IMR-90 (cell line): ENCODE measurements around the gene OSBP2.

ENCODE experiments used
- CHD1 ChIP-seq: IDR thresholded peaks from 2 replicates; pipeline ENCODE4 v1.6.1; 2012; ENCODE audit warnings: low read depth, low read length, improper control_type of control experiment
- FOS ChIP-seq: fragments of 150-350 bp; IDR thresholded peaks from 2 replicates; pipeline ENCODE4 v1.6.1; 2016; ENCODE audit warnings: low read depth, low read length
- MAZ ChIP-seq: IDR thresholded peaks from 2 replicates; pipeline ENCODE4 v1.6.1; 2012; ENCODE audit warnings: low read depth, mild to moderate bottlenecking, low read length, improper control_type of control experiment, moderate library complexity, borderline replicate concordance
- MXI1 ChIP-seq: IDR thresholded peaks from 2 replicates; pipeline ENCODE4 v1.6.1; 2012; ENCODE audit warnings: low read depth, mild to moderate bottlenecking, low read length, moderate library complexity, borderline replicate concordance
- NFE2L2 ChIP-seq: fragments of 150-350 bp; IDR thresholded peaks from 2 replicates; pipeline ENCODE4 v1.6.1; 2016; ENCODE audit warnings: low read depth, mild to moderate bottlenecking, low read length
- POLR2A ChIP-seq: IDR thresholded peaks from 2 replicates; pipeline ENCODE4 v1.6.1; 2012; ENCODE audit warnings: mild to moderate bottlenecking, low read depth, low read length
- RAD21 ChIP-seq: IDR thresholded peaks from 2 replicates; pipeline ENCODE4 v1.6.1; 2012; ENCODE audit warnings: low read length, improper control_type of control experiment
- RFX5 ChIP-seq: IDR thresholded peaks from 2 replicates; pipeline ENCODE4 v1.8.0; 2012; ENCODE audit warnings: low read depth, mild to moderate bottlenecking, low read length, moderate library complexity
- TF ChIP-seq, protein P1 (sequence below): conservative IDR thresholded peaks from 2 replicates; pipeline ENCODE4 v1.5.1; 2012; ENCODE audit warnings: mild to moderate bottlenecking, low read depth, low read length, improper control_type of control experiment
- TF ChIP-seq, protein P2 (sequence below): fragments of 150-350 bp; IDR thresholded peaks from 2 replicates; pipeline ENCODE4 v1.6.1; 2016; ENCODE audit warnings: low read depth, mild to moderate bottlenecking, low read length, moderate library complexity, borderline replicate concordance
- TF ChIP-seq, protein P3 (sequence below): fragments of 150-350 bp; IDR thresholded peaks from 2 replicates; pipeline ENCODE4 v1.6.1; 2017; ENCODE audit warnings: mild to moderate bottlenecking, antibody characterized with exemption, low read length, low read depth

DNA sequence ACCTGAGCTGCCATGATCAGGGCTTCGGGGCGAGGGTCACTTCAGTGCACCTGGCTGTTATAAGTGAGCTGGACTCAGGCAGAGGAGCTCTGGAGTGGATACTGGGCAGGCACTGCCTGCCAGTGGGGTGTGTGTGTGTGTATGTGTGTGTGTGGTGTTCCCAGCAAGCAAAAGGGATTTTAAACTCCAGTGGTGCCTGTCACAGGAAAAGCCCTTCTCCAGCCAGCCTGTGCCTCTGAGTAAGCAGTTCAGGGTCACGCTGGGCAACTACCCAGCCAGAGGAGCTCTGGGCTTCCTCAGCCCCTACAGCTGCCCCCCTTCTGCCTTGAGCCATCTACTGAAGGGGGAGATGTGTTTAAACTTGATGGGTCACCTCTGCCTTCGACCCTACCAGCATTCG is 109.0 kb downstream of the OSBP2 start:
- TF ChIP-seq RAD21 (no peak), POLR2A (no peak), MXI1 (no peak), NFE2L2 (no peak), RFX5 (no peak), FOS (no peak), CHD1 (no peak), MAZ (no peak)
- TF ChIP-seq, protein P1, sequence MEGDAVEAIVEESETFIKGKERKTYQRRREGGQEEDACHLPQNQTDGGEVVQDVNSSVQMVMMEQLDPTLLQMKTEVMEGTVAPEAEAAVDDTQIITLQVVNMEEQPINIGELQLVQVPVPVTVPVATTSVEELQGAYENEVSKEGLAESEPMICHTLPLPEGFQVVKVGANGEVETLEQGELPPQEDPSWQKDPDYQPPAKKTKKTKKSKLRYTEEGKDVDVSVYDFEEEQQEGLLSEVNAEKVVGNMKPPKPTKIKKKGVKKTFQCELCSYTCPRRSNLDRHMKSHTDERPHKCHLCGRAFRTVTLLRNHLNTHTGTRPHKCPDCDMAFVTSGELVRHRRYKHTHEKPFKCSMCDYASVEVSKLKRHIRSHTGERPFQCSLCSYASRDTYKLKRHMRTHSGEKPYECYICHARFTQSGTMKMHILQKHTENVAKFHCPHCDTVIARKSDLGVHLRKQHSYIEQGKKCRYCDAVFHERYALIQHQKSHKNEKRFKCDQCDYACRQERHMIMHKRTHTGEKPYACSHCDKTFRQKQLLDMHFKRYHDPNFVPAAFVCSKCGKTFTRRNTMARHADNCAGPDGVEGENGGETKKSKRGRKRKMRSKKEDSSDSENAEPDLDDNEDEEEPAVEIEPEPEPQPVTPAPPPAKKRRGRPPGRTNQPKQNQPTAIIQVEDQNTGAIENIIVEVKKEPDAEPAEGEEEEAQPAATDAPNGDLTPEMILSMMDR = no peak
- TF ChIP-seq, protein P2, sequence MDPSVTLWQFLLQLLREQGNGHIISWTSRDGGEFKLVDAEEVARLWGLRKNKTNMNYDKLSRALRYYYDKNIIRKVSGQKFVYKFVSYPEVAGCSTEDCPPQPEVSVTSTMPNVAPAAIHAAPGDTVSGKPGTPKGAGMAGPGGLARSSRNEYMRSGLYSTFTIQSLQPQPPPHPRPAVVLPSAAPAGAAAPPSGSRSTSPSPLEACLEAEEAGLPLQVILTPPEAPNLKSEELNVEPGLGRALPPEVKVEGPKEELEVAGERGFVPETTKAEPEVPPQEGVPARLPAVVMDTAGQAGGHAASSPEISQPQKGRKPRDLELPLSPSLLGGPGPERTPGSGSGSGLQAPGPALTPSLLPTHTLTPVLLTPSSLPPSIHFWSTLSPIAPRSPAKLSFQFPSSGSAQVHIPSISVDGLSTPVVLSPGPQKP = no peak
- TF ChIP-seq, protein P3, sequence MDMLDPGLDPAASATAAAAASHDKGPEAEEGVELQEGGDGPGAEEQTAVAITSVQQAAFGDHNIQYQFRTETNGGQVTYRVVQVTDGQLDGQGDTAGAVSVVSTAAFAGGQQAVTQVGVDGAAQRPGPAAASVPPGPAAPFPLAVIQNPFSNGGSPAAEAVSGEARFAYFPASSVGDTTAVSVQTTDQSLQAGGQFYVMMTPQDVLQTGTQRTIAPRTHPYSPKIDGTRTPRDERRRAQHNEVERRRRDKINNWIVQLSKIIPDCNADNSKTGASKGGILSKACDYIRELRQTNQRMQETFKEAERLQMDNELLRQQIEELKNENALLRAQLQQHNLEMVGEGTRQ = no peak
